ENCODE measurements around the gene ITPRIPL1.
"Not testable (repeated sequence)": the region's sequence is repeated elsewhere in the genome, so short reads cannot be mapped to it uniquely, and the experiment has no call there.

The ITPRIPL1 gene

GRCh38 chr2:96325041-96325883, at the start of gene ITPRIPL1:
ITPRIPL1 (plus strand) TSS chr2:96325317; CDS start chr2:96325840, 523 bp downstream.
- peak; percentile 12 to 45 for DNase-seq

GRCh38 chr2:96276787-96277499, 48.2 kb upstream of the ITPRIPL1 start:
- DNase-seq = no peak

DNA sequence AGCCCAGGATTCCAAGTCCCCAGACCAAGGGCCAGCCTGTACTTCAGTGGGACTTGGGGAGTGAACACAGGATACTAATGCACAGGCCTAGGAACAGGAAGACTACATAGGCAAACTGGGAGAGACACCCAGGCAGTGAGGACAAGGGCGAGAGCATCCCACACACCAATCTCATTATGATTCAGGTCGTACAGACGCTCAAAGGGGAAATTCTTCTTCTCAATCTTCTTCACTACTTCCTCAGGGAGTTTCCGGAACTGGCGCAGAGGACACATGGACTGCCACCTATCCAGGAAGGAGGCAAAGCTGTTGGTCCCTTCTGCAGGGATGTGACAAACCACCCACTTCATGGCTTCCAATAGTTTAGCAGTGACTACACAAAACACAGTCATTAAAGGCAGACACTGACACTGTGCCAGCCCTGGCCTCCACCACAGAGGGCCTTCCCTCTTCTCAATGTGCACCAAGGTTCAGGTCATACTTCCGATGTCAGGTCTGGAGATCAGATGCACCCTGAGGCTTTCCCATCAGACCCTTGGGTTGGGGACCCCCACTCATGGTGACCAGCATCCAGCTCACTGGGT, 37.8 kb upstream of the ITPRIPL1 start:
- no peak for DNase-seq

DNA sequence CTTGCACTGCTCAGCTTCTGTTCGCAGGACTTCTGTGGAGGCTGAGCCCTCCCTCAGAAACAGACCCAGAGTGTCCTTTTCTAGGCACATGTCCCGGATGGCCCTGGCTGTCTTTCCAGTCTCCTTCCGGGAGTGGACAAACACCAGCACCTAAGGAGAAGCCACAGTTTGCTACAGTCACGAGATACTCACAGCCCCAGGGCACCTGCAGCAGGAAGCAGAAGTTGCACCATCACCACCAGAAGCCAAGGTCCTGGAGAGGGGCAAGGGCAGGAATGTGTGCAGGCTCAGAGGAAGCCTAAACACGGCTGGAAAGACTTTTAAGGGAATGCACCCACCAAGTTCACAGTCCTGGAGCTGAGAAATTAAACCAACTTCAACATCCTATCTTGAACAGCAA, 33.4 kb upstream of the ITPRIPL1 start:
- no peak for DNase-seq

GRCh38 chr2:96294271-96294670, 30.8 kb upstream of the ITPRIPL1 start:
- not testable (repeated sequence) for DNase-seq

- no peak for DNase-seq
These were observed 28.2 kb upstream of the ITPRIPL1 start for GRCh38 chr2:96296925-96297324.

GRCh38 chr2:96301865-96302264, 23.3 kb upstream of the ITPRIPL1 start:
- no peak for DNase-seq

- DNase-seq = no peak
These were observed 20.5 kb upstream of the ITPRIPL1 start for GRCh38 chr2:96304606-96305005.

GRCh38 chr2:96305091-96305978, 19.8 kb upstream of the ITPRIPL1 start, which contains the start of gene SNRNP200:
SNRNP200 (minus strand) TSS chr2:96305546; CDS start chr2:96305437, 109 bp downstream.
- DNase-seq = peak; percentile 87 to 91

- no peak for DNase-seq
These were observed 19.2 kb upstream of the ITPRIPL1 start for GRCh38 chr2:96305979-96306308.

- DNase-seq = no peak
These were observed 18.7 kb upstream of the ITPRIPL1 start for GRCh38 chr2:96306370-96306769.

- DNase-seq = no peak
These were observed 16.9 kb upstream of the ITPRIPL1 start for GRCh38 chr2:96308248-96308647.

DNA sequence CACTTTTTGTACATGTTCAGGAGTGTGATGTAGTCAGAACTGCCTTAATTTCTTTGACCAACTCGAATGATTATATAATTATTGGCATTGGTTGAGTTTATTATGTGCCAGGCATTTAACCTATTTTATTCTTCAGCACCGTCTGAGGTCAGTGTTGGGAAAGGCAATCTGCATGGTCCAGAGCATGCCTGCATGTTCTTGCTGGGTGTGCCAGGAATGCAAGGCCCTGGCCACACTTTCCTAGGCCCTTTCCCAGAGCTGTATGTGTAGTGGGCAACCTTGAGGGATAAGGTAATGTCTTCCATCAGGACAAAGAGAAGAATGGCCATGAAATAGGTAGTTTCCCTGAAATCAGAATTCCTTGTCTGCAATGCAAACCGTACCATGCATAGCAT, 10.1 kb upstream of the ITPRIPL1 start:
- no peak for DNase-seq

DNA sequence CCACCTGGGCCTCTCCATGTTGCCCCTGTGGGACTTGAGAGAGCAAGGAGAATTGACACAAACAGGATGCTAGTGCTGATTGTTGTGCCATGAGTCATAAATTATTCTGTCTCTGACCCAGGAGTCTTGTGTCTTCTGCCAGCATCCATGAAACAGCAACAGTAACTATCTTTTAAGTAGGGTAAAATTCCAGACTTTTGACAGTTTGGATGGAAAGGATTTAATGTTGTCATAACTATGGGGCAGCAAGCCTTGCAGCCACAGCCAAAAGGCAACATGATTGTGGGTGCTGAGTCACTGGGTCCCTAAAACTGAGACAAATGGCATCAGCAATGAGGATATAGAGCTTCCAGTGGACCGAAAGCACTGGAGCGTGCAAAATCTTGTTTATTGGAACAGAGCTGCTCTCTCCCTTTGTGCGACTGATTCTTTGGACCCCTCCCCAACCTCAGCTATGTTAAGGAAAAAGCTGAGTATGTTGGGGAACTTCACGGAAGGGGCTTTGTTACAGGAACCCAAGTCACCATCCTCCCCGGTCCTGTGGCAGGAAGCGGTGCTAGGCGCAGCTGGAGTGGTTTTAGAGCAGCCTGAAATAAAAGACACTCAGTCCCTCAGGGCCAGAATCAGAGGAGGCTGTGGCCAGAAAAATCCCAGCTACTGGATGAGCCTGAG, 9.6 kb upstream of the ITPRIPL1 start:
- peak in 1 of 2 experiments; percentile 10 for DNase-seq

- DNase-seq = no peak
These were observed 8.1 kb upstream of the ITPRIPL1 start for GRCh38 chr2:96316999-96317398.

DNA sequence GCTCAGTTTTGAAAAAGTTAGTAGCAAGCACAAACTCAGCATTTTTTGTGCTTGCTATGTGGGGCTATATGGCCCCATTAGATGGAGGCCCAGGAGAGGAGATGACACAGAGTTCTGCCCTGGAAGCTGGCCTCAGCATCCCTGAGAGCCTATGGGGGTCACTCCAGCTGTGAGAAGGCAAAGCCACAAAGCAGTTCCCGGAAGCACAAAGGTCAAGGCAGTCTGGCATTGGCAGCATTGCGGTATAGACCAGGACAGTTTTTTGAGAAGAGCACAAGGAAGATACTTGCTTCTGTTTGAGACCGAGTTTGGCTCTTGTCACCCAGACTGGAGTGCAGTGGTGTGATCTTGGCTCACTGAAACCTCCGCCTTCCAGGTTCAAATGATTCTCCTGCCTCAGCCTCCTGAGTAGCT, 7.5 kb upstream of the ITPRIPL1 start:
- DNase-seq = no peak

DNA sequence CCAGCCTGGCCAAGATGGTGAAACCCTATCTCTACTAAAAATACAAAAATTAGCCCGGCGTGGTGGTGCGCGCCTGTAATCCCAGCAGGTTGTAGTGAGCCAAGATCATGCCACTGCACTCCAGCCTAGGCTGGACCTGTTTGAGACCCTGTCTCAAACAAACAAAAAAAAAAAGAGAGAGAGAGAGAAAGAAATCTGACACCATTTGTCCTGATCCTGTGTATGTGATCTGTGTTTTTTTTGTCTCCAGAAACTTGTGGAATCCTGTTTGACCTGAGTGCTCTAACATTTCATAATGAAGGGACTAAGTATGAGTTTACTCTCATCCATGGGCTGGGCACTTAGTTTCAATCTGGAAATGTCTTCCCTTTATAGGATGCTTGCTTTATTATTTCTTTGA, 6.4 kb upstream of the ITPRIPL1 start:
- no peak for DNase-seq

DNA sequence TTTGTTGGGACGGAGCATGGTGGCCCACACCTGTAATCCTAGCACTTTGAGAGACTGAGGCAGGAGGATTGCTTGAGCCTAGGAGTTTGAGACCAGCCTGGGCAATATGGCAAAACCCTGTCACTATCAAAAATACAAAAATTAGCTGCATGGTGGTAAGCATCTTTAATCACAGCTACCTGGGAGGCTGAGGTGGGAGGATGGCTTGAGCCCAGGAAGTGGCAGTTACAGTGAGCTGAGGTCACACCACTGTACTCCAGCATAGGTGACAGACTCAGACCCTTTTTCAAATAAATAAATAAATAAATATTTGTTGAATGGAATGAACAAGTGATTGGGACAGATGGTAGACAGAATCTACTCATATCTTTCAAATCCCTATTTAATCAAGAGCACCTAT, 5.7 kb upstream of the ITPRIPL1 start:
- no peak for DNase-seq

- DNase-seq = no peak
These were observed 4.8 kb upstream of the ITPRIPL1 start for GRCh38 chr2:96320326-96320725.

- DNase-seq = peak in 1 of 2 experiments; percentile 16
These were observed 4.1 kb upstream of the ITPRIPL1 start for GRCh38 chr2:96320728-96321622.

DNA sequence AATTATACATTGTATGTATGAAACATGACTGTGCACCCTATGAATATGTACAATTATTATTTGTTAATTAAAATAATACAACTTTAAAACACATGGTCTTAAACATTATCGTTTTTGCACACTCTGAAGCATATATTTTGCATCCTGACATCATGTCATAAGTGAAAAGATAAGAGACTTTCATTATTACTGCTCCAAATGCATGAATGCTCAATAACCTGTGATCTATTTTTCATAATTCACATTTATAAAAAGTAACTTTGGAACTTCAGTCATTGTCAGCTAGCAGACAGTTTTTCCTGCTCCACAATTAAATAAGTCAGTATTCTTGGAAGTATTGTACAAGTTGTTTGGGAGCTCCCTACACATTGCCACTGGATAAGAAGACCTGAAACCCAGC, 1.3 kb upstream of the ITPRIPL1 start:
- DNase-seq = no peak
